ENCODE measurements around the gene DHH.
"Not testable (repeated sequence)": the region's sequence is repeated elsewhere in the genome, so short reads cannot be mapped to it uniquely, and the experiment has no call there.

The DHH gene

DNA sequence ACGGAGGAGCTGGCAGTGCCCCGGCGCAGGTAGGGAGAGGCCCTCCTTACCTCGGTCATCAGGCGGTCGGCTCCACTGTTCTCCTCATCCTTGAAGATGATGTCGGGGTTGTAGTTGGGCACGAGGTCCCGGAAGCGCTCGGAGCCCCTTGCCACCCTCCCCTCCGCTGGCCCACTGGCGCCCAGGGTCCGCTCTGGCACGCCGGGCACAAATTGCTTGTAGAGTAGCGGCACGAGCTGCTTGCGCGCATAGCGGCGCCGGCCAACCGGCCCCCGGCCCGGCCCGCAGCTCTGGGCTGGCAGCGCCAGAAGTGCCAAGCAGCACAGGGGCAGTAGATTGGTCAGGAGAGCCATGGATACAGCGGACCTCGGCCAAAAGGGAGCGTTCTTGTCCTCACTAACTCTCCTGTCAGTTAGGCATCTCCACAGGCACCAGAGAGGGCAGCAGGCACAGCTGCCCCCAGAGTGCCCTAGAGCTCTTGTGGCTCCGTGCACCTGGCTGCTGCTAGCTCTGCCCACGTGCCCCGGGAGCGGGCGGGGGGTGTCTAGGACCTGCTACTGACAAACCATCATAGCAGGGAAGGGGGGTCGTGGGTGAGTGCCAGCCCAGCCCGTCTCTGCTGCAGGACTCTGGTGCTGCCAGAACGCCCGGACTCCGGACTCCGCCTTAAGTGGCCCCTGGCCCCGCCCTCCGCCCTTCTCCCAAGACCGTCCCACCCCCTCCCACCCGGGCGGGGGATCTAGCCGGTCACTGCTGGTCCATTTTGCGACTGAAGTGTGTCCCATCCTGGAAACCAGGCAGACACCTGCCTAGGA is at the start of gene DHH:
DHH (minus strand) TSS at position 642 of the 815 bp plus-strand sequence; CDS start at position 353, 289 bp downstream.
- H3K4me3 ChIP-seq (ENCODE audit: low read depth, low read length) = no peak within 1 kb of the TSS
- no peak for DNase-seq (ENCODE audit: low read depth)
- TF ChIP-seq CTCF (IDR thresholded peaks at IDR 0.05; ENCODE audit: insufficient read depth, low read depth, low read length, missing control alignments) = no peak

DNA sequence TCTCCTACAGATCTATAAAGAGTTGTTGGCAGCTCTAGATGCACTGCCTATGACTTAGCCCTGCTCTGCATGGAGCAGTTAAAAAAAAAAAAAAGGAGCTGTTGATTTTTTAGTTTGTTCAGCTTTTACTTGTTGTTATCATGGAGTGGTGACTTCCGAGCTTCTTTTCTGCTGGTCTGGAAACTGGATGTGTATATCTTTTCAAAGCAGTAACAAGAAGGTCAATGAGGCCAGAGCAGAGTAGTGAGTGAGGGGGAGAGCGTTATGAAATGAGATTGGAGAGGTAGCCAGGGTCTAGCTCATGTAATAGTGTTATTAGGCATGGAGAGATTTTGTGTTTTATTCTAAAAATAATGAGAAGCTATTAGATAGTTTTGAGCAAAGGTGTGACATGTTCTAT is 49.8 kb upstream of the DHH start:
- DNase-seq (ENCODE audit: low read depth) = no peak
- no peak overlapping the region for H3K4me3 ChIP-seq (ENCODE audit: low read depth, low read length)
- TF ChIP-seq CTCF (IDR thresholded peaks at IDR 0.05; ENCODE audit: insufficient read depth, low read depth, low read length, missing control alignments) = no peak

GRCh38 chr12:49138999-49139398 is 44.4 kb upstream of the DHH start:
- DNase-seq (ENCODE audit: low read depth) = no peak
- TF ChIP-seq CTCF (IDR thresholded peaks at IDR 0.05; ENCODE audit: insufficient read depth, low read depth, low read length, missing control alignments) = no peak
- no peak overlapping the region for H3K4me3 ChIP-seq (ENCODE audit: low read depth, low read length)

DNA sequence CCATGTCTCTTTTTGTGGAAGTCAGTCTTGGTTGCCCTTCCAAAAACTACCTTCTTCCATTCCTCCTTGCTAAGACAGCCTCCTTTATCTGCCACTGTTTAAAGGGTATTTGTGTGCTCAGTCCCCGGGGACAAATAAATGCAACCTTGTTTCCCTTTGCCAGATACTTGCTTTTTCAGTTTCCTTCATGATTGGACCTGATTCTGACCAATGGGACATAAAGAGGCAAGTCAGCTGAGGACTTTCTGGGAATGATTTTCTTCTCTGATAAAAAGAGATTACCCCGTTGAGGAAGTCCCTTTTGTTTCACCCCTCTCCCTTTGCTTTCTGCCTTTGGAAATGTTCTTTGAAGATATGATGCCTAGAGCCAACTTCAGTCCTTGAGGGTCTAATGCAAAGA is 44.0 kb upstream of the DHH start:
- no peak for DNase-seq (ENCODE audit: low read depth)
- no peak overlapping the region for H3K4me3 ChIP-seq (ENCODE audit: low read depth, low read length)
- no peak for TF ChIP-seq CTCF (IDR thresholded peaks at IDR 0.05; ENCODE audit: insufficient read depth, low read depth, low read length, missing control alignments)

GRCh38 chr12:49137476-49137875 is 42.9 kb upstream of the DHH start:
- no peak for DNase-seq (ENCODE audit: low read depth)
- no peak overlapping the region for H3K4me3 ChIP-seq (ENCODE audit: low read depth, low read length)
- no peak for TF ChIP-seq CTCF (IDR thresholded peaks at IDR 0.05; ENCODE audit: insufficient read depth, low read depth, low read length, missing control alignments)

- H3K4me3 ChIP-seq (ENCODE audit: low read depth, low read length); DNase-seq (ENCODE audit: low read depth): not testable (repeated sequence)
Observed at GRCh38 chr12:49136997-49137396, 42.4 kb upstream of the DHH start.

DNA sequence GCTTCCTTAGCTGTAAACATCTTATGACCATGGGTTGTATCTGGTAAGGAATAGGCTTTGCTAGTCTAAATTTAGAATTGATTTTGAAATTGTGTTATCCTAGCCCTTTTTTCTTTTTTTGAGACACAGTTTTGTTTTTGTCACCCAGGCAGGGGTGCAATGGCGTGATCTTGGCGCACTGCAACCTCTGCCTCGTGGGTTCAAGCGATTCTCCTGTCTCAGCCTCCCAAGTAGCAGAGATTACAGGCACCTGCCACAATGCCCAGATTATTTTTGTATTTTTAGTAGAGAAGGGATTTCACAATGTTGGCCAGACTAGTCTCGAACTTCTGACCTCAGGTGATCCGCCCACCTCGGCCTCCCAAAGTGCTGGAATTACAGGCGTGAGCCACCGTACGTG is 39.0 kb upstream of the DHH start:
- no peak for TF ChIP-seq CTCF (IDR thresholded peaks at IDR 0.05; ENCODE audit: insufficient read depth, low read depth, low read length, missing control alignments)
- no peak for DNase-seq (ENCODE audit: low read depth)
- peak overlapping the region; percentile 72 for H3K4me3 ChIP-seq (ENCODE audit: low read depth, low read length)
